ENCODE results near the gene WEE1.
"Not testable (repeated sequence)": the region's sequence is repeated elsewhere in the genome, so short reads cannot be mapped to it uniquely, and the experiment has no call there.

The WEE1 gene

GRCh38 chr11:9609002-9609759, 35.7 kb downstream of the WEE1 start:
- ATAC-seq (replicated peaks; ENCODE audit: extremely low read depth, poor library complexity, severe bottlenecking): no peak
- no peak overlapping the region for H3K27ac Mint-ChIP-seq (ENCODE audit: low read depth)

DNA sequence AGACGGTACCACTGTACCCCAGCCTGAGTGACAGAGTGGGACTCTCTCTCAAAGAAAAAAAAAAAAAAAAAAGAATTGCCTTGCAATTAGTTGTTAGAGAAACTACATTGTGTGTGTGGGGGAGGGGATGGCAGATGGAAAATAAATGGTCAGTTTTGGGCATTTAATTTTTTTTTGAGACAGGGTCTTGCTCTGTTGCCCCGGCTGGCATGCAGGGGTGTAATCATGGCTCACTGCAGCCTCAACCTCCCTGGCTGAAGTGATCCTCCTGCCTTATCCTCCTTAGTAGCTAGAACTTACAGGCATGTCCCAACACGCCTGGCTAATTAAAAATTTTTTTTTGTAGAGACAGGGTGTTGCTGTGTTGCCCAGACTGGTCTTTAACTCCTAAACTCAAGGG, 36.4 kb downstream of the WEE1 start:
- no peaks in the 10 kb centered on the region for H3K27me3 Mint-ChIP-seq
- H3K4me3 Mint-ChIP-seq: no peak overlapping the region
- H3K4me1 Mint-ChIP-seq: peaks cover 13% of the 10 kb centered on the region
- DNase-seq (ENCODE audit: low spot score in 2 of 2) (no peak), ATAC-seq (replicated peaks; ENCODE audit: extremely low read depth, poor library complexity, severe bottlenecking) (no peak)
- no peak overlapping the region for H3K27ac Mint-ChIP-seq (ENCODE audit: low read depth)
- H3K9me3 Mint-ChIP-seq: no peaks in the 10 kb centered on the region
- H3K36me3 Mint-ChIP-seq (ENCODE audit: insufficient read depth): peaks cover 6% of the 10 kb centered on the region

More at GRCh38 chr11:9609002-9609759, 35.7 kb downstream of the WEE1 start:
- H3K36me3 Mint-ChIP-seq (ENCODE audit: insufficient read depth): peaks cover 6% of the 10 kb centered on the region
- peaks cover 13% of the 10 kb centered on the region for H3K4me1 Mint-ChIP-seq
- no peak for DNase-seq (ENCODE audit: low spot score in 2 of 2)
- H3K27me3 Mint-ChIP-seq: no peaks in the 10 kb centered on the region
- no peak overlapping the region for H3K4me3 Mint-ChIP-seq
- H3K9me3 Mint-ChIP-seq: no peaks in the 10 kb centered on the region

DNA sequence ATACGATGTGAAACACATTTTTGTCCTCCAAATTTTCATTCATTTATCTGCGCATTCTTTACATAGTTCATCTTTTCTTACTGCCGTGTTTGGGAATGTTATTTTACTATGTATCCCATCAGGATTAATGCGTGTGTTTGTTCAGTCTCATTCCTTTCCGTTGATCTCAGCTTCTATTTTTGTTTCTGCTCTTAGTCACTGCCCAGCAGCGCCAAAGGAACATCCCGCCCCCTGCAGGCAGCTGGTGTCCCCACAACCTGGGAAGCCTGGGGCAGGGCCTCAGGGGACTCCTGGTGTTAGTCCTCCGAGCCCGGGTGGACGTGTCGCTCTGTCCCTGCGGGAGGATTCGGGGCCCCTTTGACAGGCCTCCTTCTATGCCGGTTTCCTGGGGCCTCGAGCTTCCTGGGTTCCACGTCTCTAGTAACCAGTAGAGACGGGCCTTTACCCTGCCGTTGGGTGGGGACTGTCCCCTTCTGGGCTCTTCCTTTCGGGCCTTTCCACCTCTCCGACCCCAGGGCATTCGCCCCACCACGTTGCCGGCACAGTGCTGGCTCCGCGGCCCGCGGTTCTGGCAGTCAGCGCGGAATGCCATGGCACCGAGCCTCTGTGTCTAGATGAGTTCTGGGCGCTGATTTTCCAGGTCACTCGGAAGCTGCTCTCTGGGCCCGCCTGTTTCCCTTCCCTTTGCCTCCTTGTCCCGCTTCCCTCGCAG, 39.8 kb downstream of the WEE1 start:
- Mint-ChIP-seq H3K4me1 (peaks cover 13% of the 10 kb centered on the region), H3K27me3 (no peaks in the 10 kb centered on the region), H3K27ac (ENCODE audit: low read depth) (peak overlapping the region; percentile 95), H3K36me3 (ENCODE audit: insufficient read depth) (peaks cover 6% of the 10 kb centered on the region), H3K4me3 (peak overlapping the region; percentile 90), H3K9me3 (no peaks in the 10 kb centered on the region)
- peak; percentile 76 to 77 for DNase-seq (ENCODE audit: low spot score in 2 of 2)
- ATAC-seq (replicated peaks; ENCODE audit: extremely low read depth, poor library complexity, severe bottlenecking): peak; percentile 66

GRCh38 chr11:9613830-9614762, 40.6 kb downstream of the WEE1 start:
- Mint-ChIP-seq H3K27ac (ENCODE audit: low read depth) (peak overlapping the region; percentile 95), H3K4me3 (peak overlapping the region; percentile 90), H3K27me3 (no peaks in the 10 kb centered on the region), H3K36me3 (ENCODE audit: insufficient read depth) (peaks cover 5% of the 10 kb centered on the region), H3K4me1 (peaks cover 13% of the 10 kb centered on the region), H3K9me3 (no peaks in the 10 kb centered on the region)
- DNase-seq (ENCODE audit: low spot score in 2 of 2): peak; percentile 79 to 81
- peak; percentile 80 for ATAC-seq (replicated peaks; ENCODE audit: extremely low read depth, poor library complexity, severe bottlenecking)

GRCh38 chr11:9615031-9615451, 41.6 kb downstream of the WEE1 start:
- DNase-seq (ENCODE audit: low spot score in 2 of 2) (no peak), ATAC-seq (replicated peaks; ENCODE audit: extremely low read depth, poor library complexity, severe bottlenecking) (no peak)
- no peaks in the 10 kb centered on the region for H3K27me3 Mint-ChIP-seq
- peak overlapping the region; percentile 90 for H3K4me3 Mint-ChIP-seq
- H3K4me1 Mint-ChIP-seq: peaks cover 13% of the 10 kb centered on the region
- peak overlapping the region; percentile 95 for H3K27ac Mint-ChIP-seq (ENCODE audit: low read depth)
- H3K36me3 Mint-ChIP-seq (ENCODE audit: insufficient read depth): peaks cover 3% of the 10 kb centered on the region
- H3K9me3 Mint-ChIP-seq: no peaks in the 10 kb centered on the region

- ATAC-seq (replicated peaks; ENCODE audit: extremely low read depth, poor library complexity, severe bottlenecking) (no peak), DNase-seq (ENCODE audit: low spot score in 2 of 2) (no peak)
- peaks cover 3% of the 10 kb centered on the region for H3K36me3 Mint-ChIP-seq (ENCODE audit: insufficient read depth)
- no peak overlapping the region for H3K4me3 Mint-ChIP-seq
- H3K9me3 Mint-ChIP-seq: no peaks in the 10 kb centered on the region
- H3K27me3 Mint-ChIP-seq: no peaks in the 10 kb centered on the region
- peaks cover 13% of the 10 kb centered on the region for H3K4me1 Mint-ChIP-seq
- no peak overlapping the region for H3K27ac Mint-ChIP-seq (ENCODE audit: low read depth)
Observed at GRCh38 chr11:9616042-9616675, 42.7 kb downstream of the WEE1 start.

- no peaks in the 10 kb centered on the region for H3K9me3 Mint-ChIP-seq
- H3K27ac Mint-ChIP-seq (ENCODE audit: low read depth): no peak overlapping the region
- ATAC-seq (replicated peaks; ENCODE audit: extremely low read depth, poor library complexity, severe bottlenecking) (no peak), DNase-seq (ENCODE audit: low spot score in 2 of 2) (no peak)
- peaks cover 13% of the 10 kb centered on the region for H3K4me1 Mint-ChIP-seq
- no peak overlapping the region for H3K4me3 Mint-ChIP-seq
- peaks cover 3% of the 10 kb centered on the region for H3K36me3 Mint-ChIP-seq (ENCODE audit: insufficient read depth)
- H3K27me3 Mint-ChIP-seq: no peaks in the 10 kb centered on the region
Observed at GRCh38 chr11:9616858-9617257, 43.4 kb downstream of the WEE1 start.

- DNase-seq (ENCODE audit: low spot score in 2 of 2) (no peak), ATAC-seq (replicated peaks; ENCODE audit: extremely low read depth, poor library complexity, severe bottlenecking) (no peak)
- Mint-ChIP-seq H3K27me3 (no peaks in the 10 kb centered on the region), H3K36me3 (ENCODE audit: insufficient read depth) (peaks cover 3% of the 10 kb centered on the region), H3K4me3 (no peak overlapping the region), H3K4me1 (peaks cover 11% of the 10 kb centered on the region), H3K27ac (ENCODE audit: low read depth) (no peak overlapping the region), H3K9me3 (no peaks in the 10 kb centered on the region)
Observed at GRCh38 chr11:9617940-9618339, 44.5 kb downstream of the WEE1 start.

- Mint-ChIP-seq H3K9me3 (no peaks in the 10 kb centered on the region), H3K4me3 (no peak overlapping the region), H3K36me3 (ENCODE audit: insufficient read depth) (no peaks in the 10 kb centered on the region), H3K4me1 (peaks cover under 1% of the 10 kb centered on the region), H3K27ac (ENCODE audit: low read depth) (no peak overlapping the region), H3K27me3 (no peaks in the 10 kb centered on the region)
- DNase-seq (ENCODE audit: low spot score in 2 of 2): no peak
- no peak for ATAC-seq (replicated peaks; ENCODE audit: extremely low read depth, poor library complexity, severe bottlenecking)
Observed at GRCh38 chr11:9619004-9619403, 45.5 kb downstream of the WEE1 start.

- Mint-ChIP-seq H3K4me1 (no peaks in the 10 kb centered on the region), H3K9me3 (no peaks in the 10 kb centered on the region), H3K36me3 (ENCODE audit: insufficient read depth) (no peaks in the 10 kb centered on the region), H3K4me3 (no peak overlapping the region), H3K27me3 (no peaks in the 10 kb centered on the region), H3K27ac (ENCODE audit: low read depth) (no peak overlapping the region)
- no peak for DNase-seq (ENCODE audit: low spot score in 2 of 2)
- no peak for ATAC-seq (replicated peaks; ENCODE audit: extremely low read depth, poor library complexity, severe bottlenecking)
Observed at GRCh38 chr11:9619971-9620370, 46.5 kb downstream of the WEE1 start.

- H3K4me1 Mint-ChIP-seq; DNase-seq (ENCODE audit: low spot score in 2 of 2); H3K9me3 Mint-ChIP-seq; ATAC-seq (replicated peaks; ENCODE audit: extremely low read depth, poor library complexity, severe bottlenecking); H3K4me3 Mint-ChIP-seq; H3K27me3 Mint-ChIP-seq; H3K36me3 Mint-ChIP-seq (ENCODE audit: insufficient read depth); H3K27ac Mint-ChIP-seq (ENCODE audit: low read depth): not testable (repeated sequence)
Observed at GRCh38 chr11:9622353-9622752, 48.9 kb downstream of the WEE1 start.

GRCh38 chr11:9623053-9623452, 49.6 kb downstream of the WEE1 start:
- H3K4me3 Mint-ChIP-seq; H3K36me3 Mint-ChIP-seq (ENCODE audit: insufficient read depth); H3K27ac Mint-ChIP-seq (ENCODE audit: low read depth); H3K9me3 Mint-ChIP-seq; H3K4me1 Mint-ChIP-seq; DNase-seq (ENCODE audit: low spot score in 2 of 2); ATAC-seq (replicated peaks; ENCODE audit: extremely low read depth, poor library complexity, severe bottlenecking): not testable (repeated sequence)
- peaks cover 12% of the 10 kb centered on the region for H3K27me3 Mint-ChIP-seq

Measured in central memory CD8-positive, alpha-beta T cell (primary cell).